K562 (cell line): ENCODE results near the gene BID. TPM values are rescaled to one million over a fixed set of nuclear protein-coding genes. Genes with fewer than 3 reads are reported as not detected.

Source experiments
- ATAC-seq: fragments of 200-7000 bp; cut with Tn5 transposase; 3 replicates; pipeline ENCODE4 v1.9.1; 2020; ENCODE audit warnings: moderate library complexity
- BruUV-seq: library from RNA; stranded (reverse); fragments of 400-500 nt; replicated peaks from 2 replicates; lab custom pipeline; 2021; lab: Mats Ljungman, UMichigan
- CTCF ChIA-PET: fragments of 300-600 bp; formaldehyde crosslinking; extraction: SDS; loops from one replicate; lab custom pipeline; 2021; ENCODE audit warnings: low intra/inter-chr PET ratio; lab: Yijun Ruan, JAX
- POLR2A ChIA-PET: fragments of 300-600, 350-650 bp; sonication (Branson Sonifier 250); formaldehyde crosslinking; extraction: SDS; loops from one replicate; lab custom pipeline; 2021; ENCODE audit warnings: antibody characterized with exemption, inconsistent platforms; lab: Yijun Ruan, JAX
- DNase-seq, 4 experiments: peaks; one replicate each; pipeline versions ENCODE4 v3.0.0 to v3.0.0-alpha.2; 2011 to 2018; ENCODE audit warnings: low spot score in 3 of 4, mixed read lengths in 3 of 4; ENCODE audit errors: extremely low read depth in 1 of 4
- FAIRE-seq: peaks from 2 replicates; lab custom pipeline; 2011; peaks lifted over from hg19 to GRCh38; lab: Jason Lieb, UNC
- H2AFZ ChIP-seq: 2 replicates; pipeline ENCODE4 v1.6.0; 2011; ENCODE audit warnings: low read depth, low read length, control low read depth, inconsistent platforms
- H3K27ac ChIP-seq: fragments of 200-600 bp; 3 replicates; pipeline ENCODE4 v1.8.0; 2011; ENCODE audit warnings: low read depth, mild to moderate bottlenecking, control low read depth, inconsistent platforms, low read length, moderate library complexity, mixed read lengths; ENCODE audit errors: extremely low read depth
- H3K27me3 ChIP-seq, 2 experiments: fragments of 300-600 bp in 1 of 2; 2 replicates in 1 of 2; 3 replicates in 1 of 2; pipeline versions ENCODE4 v1.6.0 to v1.8.0; 2011; ENCODE audit warnings: inconsistent platforms in 2 of 2, low read length in 2 of 2, mild to moderate bottlenecking in 1 of 2, mixed read lengths in 1 of 2, moderate library complexity in 1 of 2; ENCODE audit not compliant: control insufficient read depth in 2 of 2, insufficient read depth in 2 of 2
- H3K36me3 ChIP-seq: fragments of 300-600 bp; 3 replicates; pipeline ENCODE4 v1.8.0; 2011; ENCODE audit warnings: mild to moderate bottlenecking, low read length, inconsistent platforms; ENCODE audit not compliant: control insufficient read depth, insufficient read depth
- H3K4me1 ChIP-seq, 2 experiments: fragments of 200-600 bp in 1 of 2; replicated peaks in 1 of 2; 2 replicates in 1 of 2; 3 replicates in 1 of 2; pipeline versions ENCODE4 v1.5.1 to v1.8.0; 2011; ENCODE audit warnings: inconsistent platforms in 2 of 2, low read length in 2 of 2, mild to moderate bottlenecking in 1 of 2, mixed read lengths in 1 of 2, moderate library complexity in 1 of 2; ENCODE audit not compliant: control insufficient read depth in 2 of 2, insufficient read depth in 2 of 2
- H3K4me2 ChIP-seq: 2 replicates; pipeline ENCODE4 v1.6.1; 2011; ENCODE audit warnings: low read length, control low read depth, inconsistent platforms, mixed read lengths; ENCODE audit not compliant: insufficient read depth
- H3K4me3 ChIP-seq: fragments of 200-600 bp; sonication (generic), shearing (Covaris generic); 2 replicates; pipeline ENCODE4 v1.5.1; 2016; ENCODE audit warnings: control low read depth, inconsistent platforms
- H3K79me2 ChIP-seq: fragments of 200-600 bp; 3 replicates; pipeline ENCODE4 v1.8.0; 2011; ENCODE audit warnings: low read length, inconsistent platforms; ENCODE audit not compliant: control insufficient read depth, insufficient read depth
- H3K9ac ChIP-seq, 2 experiments: 2 replicates each; pipeline versions ENCODE4 v1.6.0 to v1.6.1; 2011; ENCODE audit warnings: low read depth in 2 of 2, low read length in 2 of 2, control low read depth in 1 of 2, inconsistent platforms in 1 of 2, mild to moderate bottlenecking in 1 of 2, mixed read lengths in 1 of 2; ENCODE audit not compliant: insufficient read depth in 1 of 2
- H3K9me1 ChIP-seq: one replicate; pipeline ENCODE4 v1.6.0; 2011; ENCODE audit warnings: inconsistent platforms, mild to moderate bottlenecking, low read length, moderate library complexity; ENCODE audit not compliant: control insufficient read depth, insufficient read depth
- H3K9me3 ChIP-seq: replicated peaks from 2 replicates; pipeline ENCODE4 v1.5.1; 2011; ENCODE audit warnings: low read depth, low read length, inconsistent platforms; ENCODE audit not compliant: control insufficient read depth, insufficient read depth
- H4K20me1 ChIP-seq: replicated peaks from 2 replicates; pipeline ENCODE4 v1.6.1; 2011; ENCODE audit warnings: low read length, inconsistent platforms, mixed read lengths; ENCODE audit not compliant: control insufficient read depth, insufficient read depth
- CBFA2T3 ChIP-seq: fragments of 450-650 bp; IDR thresholded peaks from 2 replicates; pipeline ENCODE4 v1.6.1; 2017
- DPF2 ChIP-seq: fragments of 450-650 bp; IDR thresholded peaks from 2 replicates; pipeline ENCODE4 v1.6.1; 2016
- EGR1 ChIP-seq: fragments of 450-650 bp; conservative IDR thresholded peaks from 2 replicates; pipeline ENCODE4 v1.6.1; 2017; ENCODE audit warnings: mild to moderate bottlenecking
- NFIC ChIP-seq: fragments of 450-650 bp; IDR thresholded peaks from 2 replicates; pipeline ENCODE4 v1.6.1; 2017; ENCODE audit warnings: mild to moderate bottlenecking, inconsistent platforms
- TCF7L2 ChIP-seq: fragments of 150-350 bp; IDR thresholded peaks from 2 replicates; pipeline ENCODE4 v1.6.1; 2016; ENCODE audit warnings: low read depth, mild to moderate bottlenecking, low read length, moderate library complexity
- ZNF507 ChIP-seq: conservative IDR thresholded peaks from 2 replicates; pipeline ENCODE4 v1.6.1; 2017; ENCODE audit warnings: missing genetic modification characterization, missing compliant biosample characterization
- WGBS: fragments of 100-300 bp; shearing (Covaris generic); methylation state at CpG from one replicate; pipeline ENCODE4 v1.1.6; 2016; ENCODE audit warnings: low coverage, mixed read lengths; ENCODE audit not compliant: insufficient coverage; ENCODE audit errors: missing lambda C conversion rate; 5-methylcytosine and 5-hydroxymethylcytosine counted together
- in situ Hi-C: fragments of 300-500 bp; cut with MboI; formaldehyde crosslinking; loops from 4 replicates; pipeline ENCODE4 v1.15.0; 2018; ENCODE audit warnings: inconsistent platforms, mixed read lengths
- intact Hi-C: fragments of 100-400 bp; cut with micrococcal nuclease; formaldehyde crosslinking; loops from 2 replicates; pipeline ENCODE4 v1.14.2; 2022
- polyA plus RNA-seq, 8 experiments: library from polyadenylated mRNA; depleted of rRNA in 4 of 8; stranded (reverse) in 5 of 8; unstranded in 3 of 8; fragments of >200 nt; fragmentation: Nextera tagmentation in 2 of 8; fragmentation: Illumina TruSeq in 1 of 8; extraction: Ambion mirVana in 2 of 8; extraction: Trizol in 1 of 8; gene quantifications; 2 replicates each; pipeline versions ENCODE4 v1.2.1 to v1.2.3, GENCODE V29; 2011 to 2014; ENCODE audit warnings: inconsistent platforms in 1 of 8, missing spikeins in 1 of 8
- total RNA-seq, 7 experiments: library from RNA; depleted of rRNA in 6 of 7; stranded (reverse); fragments of >200 nt in 6 of 7; fragmentation: Illumina TruSeq in 2 of 7; extraction: Trizol in 2 of 7; gene quantifications; 2 replicates each; pipeline versions ENCODE4 v1.2.1 to v1.2.3, GENCODE V29; 2011 to 2021; ENCODE audit warnings: low replicate concordance in 1 of 7
- TF ChIP-seq, protein P1 (sequence below): fragments of 450-650 bp; IDR thresholded peaks from 2 replicates; pipeline ENCODE4 v1.6.1; 2016; ENCODE audit warnings: antibody characterized with exemption
- TF ChIP-seq, protein P2 (sequence below): fragments of 450-650 bp; IDR thresholded peaks from 2 replicates; pipeline ENCODE4 v1.6.1; 2017; ENCODE audit warnings: antibody characterized with exemption

Gene BID
- total and polyA plus RNA-seq, 9 of the 15 experiments (the other 6 are each of a cell fraction or from before 2014, with no cell fraction given) = 5.2 to 209 (median 63.7) TPM

DNA sequence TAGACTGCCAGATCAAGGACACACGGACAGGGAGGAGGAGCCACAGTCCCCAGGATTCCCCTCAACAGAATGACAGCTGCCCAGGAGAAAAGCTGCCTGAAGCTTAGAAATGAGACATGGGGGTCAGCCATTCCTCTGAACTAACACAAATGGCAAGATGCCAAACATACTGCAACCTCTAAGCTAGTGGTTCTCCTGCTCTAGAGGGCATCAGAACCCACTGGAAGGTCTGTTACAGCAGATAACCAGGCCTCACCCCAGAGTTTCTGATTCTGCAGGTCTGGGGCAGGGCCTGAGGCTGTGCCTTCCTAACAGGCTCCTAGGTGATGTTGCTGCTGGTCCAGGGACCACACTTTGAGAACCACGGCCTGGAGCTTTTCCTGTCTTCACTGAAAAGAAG lies 28.6 kb upstream of the BID start:
- H3K9me1 ChIP-seq = no peaks in the 10 kb centered on the region
- H3K4me1 ChIP-seq = peaks cover under 1 to 3% of the 10 kb centered on the region in 2 experiments; a peak in 2 of 5 replicates
- peak; percentile 32 for FAIRE-seq
- ChIA-PET POLR2A (interaction anchor here (0.7 kb wide), 1 partner anchor 11 kb away, joined by 3 read pairs; no protein-coding TSS in a partner anchor), CTCF (no interaction called here)
- no peaks in the 10 kb centered on the region for H4K20me1 ChIP-seq
- H3K79me2 ChIP-seq = no peaks in the 10 kb centered on the region
- no peak overlapping the region for H2AFZ ChIP-seq
- no TSS peak for BruUV-seq
- intact Hi-C loops = no loop called here
- no peak for TF ChIP-seq EGR1
- peak; percentile 52 for TF ChIP-seq CBFA2T3
- TF ChIP-seq ZNF507 (tag) = no peak
- TF ChIP-seq, protein P1, sequence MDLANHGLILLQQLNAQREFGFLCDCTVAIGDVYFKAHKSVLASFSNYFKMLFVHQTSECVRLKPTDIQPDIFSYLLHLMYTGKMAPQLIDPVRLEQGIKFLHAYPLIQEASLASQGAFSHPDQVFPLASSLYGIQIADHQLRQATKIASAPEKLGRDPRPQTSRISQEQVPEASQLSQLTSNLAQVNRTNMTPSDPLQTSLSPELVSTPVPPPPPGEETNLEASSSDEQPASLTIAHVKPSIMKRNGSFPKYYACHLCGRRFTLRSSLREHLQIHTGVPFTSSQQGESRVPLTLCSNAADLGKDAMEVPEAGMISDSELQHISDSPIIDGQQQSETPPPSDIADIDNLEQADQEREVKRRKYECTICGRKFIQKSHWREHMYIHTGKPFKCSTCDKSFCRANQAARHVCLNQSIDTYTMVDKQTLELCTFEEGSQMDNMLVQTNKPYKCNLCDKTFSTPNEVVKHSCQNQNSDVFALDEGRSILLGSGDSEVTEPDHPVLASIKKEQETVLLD = 0 out of 2 replicates have a peak, but pooled peaks have one; percentile 24
- peak; percentile 92 for TF ChIP-seq NFIC
- 0 out of 2 replicates have a peak, but pooled peaks have one; percentile 36 for TF ChIP-seq DPF2
- TF ChIP-seq, protein P2, sequence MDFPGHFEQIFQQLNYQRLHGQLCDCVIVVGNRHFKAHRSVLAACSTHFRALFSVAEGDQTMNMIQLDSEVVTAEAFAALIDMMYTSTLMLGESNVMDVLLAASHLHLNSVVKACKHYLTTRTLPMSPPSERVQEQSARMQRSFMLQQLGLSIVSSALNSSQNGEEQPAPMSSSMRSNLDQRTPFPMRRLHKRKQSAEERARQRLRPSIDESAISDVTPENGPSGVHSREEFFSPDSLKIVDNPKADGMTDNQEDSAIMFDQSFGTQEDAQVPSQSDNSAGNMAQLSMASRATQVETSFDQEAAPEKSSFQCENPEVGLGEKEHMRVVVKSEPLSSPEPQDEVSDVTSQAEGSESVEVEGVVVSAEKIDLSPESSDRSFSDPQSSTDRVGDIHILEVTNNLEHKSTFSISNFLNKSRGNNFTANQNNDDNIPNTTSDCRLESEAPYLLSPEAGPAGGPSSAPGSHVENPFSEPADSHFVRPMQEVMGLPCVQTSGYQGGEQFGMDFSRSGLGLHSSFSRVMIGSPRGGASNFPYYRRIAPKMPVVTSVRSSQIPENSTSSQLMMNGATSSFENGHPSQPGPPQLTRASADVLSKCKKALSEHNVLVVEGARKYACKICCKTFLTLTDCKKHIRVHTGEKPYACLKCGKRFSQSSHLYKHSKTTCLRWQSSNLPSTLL = no peak
- TF ChIP-seq TCF7L2 = no peak
- H3K36me3 ChIP-seq = peaks cover 17% of the 10 kb centered on the region; the same call in 2 of the 3 replicates
- peak; percentile 62 for ATAC-seq
- no peak overlapping the region for H3K4me3 ChIP-seq
- no peak overlapping the region; a peak in 1 of 4 replicates for H3K9ac ChIP-seq
- H3K9me3 ChIP-seq = no peaks in the 10 kb centered on the region
- WGBS = 24% methylated on average over 2 of the region's 2 CpGs
- no peak overlapping the region for H3K27ac ChIP-seq
- DNase-seq = peak in 2 of 4 experiments; percentile 50 to 53
- in situ Hi-C loops = no loop called here
- H3K27me3 ChIP-seq = no peaks in the 10 kb centered on the region
- no peak overlapping the region for H3K4me2 ChIP-seq
